HK-2 (cell line): ENCODE results near the gene BMPR1A.
"Not testable (repeated sequence)": the region's sequence is repeated elsewhere in the genome, so short reads cannot be mapped to it uniquely, and the experiment has no call there.

ENCODE experiments used
- DNase-seq: peaks from one replicate; pipeline ENCODE4 v3.0.0-alpha.2; 2018; ENCODE audit not compliant: unreplicated experiment

Gene BMPR1A

DNA sequence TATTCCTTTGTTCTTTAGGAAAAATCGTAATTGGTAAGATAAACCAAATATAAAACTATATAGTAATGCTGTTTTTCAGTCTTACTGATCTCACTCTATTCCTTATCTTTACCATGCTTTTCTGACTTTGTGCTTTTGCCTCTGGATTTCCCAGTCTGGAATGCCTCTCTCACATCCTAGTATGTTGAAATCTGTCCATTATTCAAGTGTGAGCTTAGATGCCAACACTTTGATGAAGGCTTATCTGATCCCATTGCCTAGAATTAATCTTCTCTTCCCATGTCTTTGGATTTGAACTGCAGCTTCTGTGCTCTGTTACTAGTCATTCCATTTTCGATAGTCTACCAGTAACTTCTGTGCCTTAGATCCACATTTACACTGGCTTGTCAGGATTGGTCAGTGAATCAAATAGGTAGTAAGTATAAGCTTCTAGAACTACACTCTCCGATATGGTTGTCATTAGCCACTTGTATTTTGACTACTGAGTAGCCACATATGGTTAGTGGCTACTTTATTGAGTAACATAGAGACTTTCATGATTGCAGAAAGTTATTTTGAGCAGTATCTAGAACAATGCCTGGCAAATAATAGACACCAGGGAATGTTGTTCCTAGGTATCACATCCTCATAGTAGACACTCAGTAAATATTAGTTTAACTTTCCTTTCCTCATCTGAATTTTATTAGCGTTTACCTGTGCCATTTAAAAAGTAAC is 92.9 kb downstream of the BMPR1A start:
- no peak for DNase-seq

DNA sequence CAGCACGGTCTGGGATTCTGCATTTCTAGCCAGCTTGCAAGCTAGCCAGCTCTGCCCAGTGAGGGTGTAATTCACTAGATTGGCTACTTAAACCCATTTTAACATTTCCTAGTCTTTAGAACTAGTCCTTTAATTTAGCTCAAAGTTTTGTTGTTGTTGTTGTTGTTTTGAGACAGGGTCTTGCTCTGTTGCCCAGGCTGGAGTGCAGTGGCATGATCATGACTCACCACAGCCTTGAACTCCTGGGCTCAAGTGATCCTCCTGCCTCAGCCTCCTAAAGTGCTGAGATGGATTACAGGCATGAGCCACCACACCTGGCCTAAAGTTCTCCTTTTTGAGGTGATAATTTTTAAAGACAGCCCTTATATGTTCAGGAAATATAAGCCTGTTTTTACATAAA is 94.1 kb downstream of the BMPR1A start:
- DNase-seq: no peak

DNA sequence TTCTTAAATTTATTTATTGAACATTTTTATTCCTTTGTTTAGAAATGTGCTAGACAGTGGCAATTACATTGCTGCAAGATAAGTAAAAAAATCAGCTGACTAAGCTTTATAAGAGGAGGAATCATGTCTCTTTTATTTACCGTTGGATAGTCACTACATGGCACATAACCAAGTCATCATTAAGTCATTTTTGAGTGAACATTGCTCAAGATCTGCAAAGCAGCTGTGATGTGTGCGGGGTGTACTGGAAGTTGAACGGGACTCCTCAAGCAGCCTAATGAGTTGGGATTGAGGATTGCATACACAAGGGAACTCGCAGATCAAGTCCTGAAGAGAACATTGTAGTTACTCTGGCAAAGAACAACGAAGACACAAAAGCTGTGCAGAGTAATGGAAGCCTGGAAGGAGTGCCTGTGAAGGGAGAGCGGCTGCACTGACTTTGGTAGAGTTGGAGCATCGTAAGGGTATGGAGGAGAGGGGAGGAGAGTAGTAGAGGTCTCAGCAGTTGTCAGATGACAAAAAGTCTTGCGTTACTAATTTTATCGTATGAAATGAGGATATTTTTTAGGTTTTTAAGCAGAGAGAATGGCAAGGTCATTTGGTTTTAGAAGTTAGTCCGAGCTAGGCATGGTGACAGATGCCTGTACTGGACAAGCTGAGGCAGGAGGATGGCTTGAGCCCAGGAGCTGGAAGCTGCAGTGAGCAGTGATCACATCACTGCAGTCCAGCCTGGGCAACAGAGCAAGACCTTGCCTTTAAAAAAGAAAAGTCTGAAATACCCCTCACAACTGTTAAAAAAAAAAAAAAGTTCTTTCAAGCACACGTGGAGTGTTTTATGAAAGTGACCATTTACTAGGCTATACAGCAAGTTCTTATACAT is 95.1 kb downstream of the BMPR1A start:
- no peak for DNase-seq

DNA sequence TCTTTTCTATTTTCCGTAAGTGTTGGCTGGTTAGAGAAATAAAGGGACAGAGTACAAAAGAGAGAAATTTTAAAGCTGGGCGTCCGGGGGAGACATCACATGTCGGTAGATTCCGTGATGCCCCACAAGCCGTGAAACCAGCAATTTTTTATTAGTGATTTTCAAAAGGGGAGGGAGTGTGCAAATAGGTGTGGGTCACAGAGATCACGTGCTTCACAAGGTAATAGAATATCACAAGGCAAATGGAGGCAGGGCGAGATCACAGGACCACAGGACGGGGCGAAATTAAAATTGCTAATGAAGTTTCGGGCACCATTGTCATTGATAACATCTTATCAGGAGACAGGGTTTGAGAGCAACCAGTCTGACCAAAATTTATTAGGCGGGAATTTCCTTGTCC is 97.2 kb downstream of the BMPR1A start:
- not testable (repeated sequence) for DNase-seq

DNA sequence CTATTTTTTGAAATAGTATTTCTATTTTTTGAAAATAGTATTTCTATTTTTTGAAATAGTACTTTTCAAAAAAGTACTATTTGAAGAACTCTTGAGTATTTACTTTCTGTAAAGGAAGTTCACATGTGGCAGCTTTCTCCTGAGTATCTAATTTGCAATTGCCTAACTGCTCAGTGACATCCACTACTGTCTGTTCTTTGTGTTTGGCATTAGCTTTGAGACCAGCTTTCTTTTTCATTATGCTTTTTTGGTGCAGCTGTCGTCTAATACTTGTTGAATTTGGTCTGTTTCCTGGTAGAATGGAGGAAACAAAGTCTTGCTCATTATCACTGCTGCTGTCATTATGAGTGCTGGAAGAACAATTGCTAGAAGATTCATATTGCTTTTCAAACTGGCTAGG is 99.1 kb downstream of the BMPR1A start:
- no peak for DNase-seq

DNA sequence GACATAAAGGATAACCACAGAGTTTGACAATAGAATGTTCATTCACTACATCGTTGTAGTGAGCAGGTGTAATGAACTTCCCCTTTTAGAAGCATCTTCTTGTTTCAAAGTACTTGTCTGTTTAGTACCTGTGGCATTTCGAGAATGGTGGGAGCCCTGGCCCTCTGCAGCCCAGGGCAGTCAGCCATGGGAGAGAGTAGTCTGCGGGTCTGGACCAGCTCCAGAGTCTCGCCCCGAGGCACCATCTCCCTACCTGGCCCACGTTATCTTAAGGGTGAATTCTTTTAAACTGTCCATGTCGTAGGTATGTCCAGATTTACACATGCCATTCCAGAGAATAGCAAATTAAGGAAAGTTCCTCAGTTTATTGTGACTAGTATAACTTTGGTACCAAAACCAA is 99.7 kb downstream of the BMPR1A start:
- DNase-seq: no peak

DNA sequence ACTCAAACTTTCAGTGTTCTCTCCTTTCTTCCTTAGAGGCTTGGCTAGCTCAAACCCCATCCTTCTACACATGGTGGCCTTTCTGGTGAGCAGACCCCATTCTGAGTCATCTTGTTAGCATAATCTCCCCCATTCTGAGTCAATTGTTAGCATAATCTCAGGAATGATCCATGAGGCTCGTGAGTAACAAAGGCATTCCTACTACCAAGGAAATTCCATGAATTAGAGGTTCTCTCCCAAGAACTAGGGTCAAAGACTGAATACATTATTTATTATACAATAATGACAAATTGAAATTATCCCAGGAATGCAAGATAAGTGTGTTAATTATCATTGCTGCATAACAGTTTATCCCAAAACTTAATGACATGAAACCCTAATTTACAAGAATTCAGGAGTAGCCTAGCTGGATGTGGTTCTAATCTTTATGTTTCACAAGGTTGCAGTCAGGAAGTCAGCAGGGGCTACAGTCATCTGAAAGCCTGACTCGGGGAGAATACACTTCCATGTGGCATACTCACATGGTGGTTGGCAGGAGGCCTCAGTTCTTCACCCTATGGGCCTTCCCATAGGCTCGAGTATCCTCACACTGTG is 100.8 kb downstream of the BMPR1A start:
- DNase-seq: no peak

DNA sequence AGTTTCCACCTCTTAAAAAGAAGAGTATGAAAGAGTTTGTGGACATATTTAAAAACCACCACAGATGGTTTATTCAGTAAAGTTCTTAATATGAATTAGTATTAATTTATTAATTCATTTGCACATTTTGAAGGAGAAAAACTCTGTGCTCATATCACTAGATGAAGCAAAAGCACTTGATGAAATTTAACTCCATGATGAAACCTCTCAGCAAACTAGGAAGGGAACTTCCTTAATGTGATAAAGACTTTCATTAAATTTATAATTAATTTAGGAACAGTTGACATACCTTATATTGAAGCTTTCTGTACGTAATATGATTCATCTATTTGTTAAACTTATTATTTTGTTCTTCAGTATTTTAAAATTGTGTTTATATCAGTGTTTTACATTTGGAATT is 101.6 kb downstream of the BMPR1A start:
- no peak for DNase-seq

DNA sequence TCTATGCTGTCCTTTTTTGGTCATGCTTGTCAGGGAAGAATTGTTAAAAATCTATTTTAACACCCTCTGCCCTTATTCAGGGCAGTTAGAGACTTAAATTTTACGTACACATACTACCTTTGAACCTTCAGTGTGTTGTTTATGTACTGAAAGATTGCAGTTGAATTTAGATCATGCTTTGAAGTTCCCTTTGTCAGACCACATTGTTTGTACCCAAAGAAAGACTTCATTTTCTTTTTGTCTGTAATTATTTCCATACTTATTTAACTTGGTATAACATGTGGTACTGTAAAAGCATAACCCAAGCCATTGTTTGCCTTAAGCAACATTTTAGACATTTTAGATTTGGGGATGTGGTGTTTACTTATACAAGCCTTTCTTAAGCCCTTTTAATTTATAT is 104.9 kb downstream of the BMPR1A start:
- no peak for DNase-seq

DNA sequence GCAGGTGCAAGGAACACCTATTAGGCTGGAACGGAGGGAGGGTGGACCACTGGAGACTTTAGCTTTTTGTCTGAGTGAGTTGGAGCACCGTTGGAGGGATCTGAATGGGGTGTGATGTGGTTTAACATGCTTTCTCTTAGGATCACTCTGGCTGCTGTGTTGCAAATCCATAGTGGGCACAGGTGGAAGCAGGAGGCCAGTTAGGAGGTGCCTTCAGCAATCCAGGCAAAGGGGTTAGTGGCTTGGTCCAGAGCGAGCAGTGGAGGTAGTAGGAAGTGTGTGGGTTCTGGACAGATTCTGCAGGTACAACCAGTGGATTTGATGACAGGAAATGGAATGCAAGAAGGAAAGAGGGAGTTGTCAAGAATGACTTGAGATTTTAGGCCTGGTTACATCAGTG is 106.0 kb downstream of the BMPR1A start:
- no peak for DNase-seq

DNA sequence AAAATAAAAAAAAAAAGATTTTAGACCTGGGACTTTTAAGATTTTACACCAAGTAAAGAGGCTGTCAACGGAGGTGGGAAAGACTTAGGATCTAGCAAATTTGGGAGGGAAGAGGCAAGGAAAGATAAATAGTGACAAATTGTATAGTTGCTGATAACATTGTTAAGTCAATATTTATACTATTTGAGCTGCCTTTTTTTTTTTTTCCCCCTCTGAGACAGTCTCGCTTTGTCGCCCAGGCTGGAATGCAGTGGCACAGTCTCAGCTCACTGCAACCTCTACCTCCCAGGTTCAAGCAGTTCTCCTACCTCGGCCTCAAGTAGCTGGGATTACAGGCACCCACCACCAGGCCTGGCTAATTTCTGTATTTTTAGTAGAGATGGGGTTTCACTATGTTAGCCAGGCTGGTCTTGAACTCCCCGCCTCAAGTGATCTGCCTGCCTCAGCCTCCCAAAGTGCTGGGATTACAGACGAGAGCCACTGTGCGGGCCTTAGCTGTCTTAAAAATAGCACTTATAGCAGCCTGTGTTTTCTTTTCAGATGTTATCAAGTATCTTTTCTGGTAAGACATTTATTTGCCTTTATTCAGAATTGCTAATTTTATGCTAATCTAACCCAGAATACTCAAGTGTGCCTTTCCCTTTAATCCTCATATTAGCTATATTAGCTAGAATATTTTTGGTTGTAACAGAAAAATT is 106.5 kb downstream of the BMPR1A start:
- DNase-seq: no peak

DNA sequence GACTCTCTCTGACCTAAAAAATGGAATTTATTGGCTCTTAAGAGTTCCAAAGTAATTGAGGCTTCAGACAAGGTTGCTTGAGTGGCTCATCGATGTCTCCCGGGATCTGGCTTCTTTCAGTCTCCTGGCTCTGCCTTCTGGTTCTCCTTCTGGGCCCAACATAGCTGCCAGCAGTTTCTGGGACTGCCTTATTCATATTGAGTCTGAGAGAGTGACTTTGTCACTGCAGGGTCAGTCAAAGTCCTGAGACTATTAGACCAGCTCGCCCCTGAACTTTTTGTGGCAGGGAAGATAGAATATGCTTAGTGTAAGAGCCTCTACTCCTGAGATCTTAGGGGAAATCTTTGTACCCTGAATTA is 107.0 kb downstream of the BMPR1A start:
- no peak for DNase-seq

DNA sequence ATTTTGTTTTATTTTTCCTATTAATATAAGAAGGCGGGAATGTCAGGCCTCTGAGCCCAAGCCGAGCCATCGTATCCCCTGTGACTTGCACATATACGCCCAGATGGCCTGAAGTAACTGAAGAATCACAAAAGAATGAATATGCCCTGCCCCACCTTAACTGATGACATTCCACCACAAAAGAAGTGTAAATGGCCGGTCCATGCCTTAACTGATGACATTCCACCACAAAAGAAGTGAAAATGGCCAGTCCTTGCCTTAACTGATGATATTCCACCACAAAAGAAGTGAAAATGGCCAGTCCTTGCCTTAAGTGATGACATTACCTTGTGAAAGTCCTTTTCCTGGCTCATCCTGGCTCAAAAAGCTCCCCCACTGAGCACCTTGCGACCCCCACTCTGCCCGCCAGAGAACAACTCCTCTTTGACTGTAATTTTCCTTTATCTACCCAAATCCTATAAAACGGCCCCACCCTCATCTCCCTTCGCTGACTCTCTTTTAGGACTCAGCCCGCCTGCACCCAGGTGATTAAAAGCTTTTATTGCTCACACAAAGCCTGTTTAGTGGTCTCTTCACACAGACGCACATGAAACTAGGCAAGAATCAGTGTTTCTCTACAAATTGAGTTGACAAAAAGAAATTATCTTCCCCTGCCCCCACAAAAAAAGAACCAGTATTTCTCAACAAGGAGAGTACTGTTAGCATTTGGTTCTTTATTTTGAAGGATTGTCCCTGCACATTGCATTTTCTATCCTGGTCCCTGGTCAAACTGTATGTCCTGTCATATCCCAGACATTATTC is 108.8 kb downstream of the BMPR1A start:
- DNase-seq: not testable (repeated sequence)

DNA sequence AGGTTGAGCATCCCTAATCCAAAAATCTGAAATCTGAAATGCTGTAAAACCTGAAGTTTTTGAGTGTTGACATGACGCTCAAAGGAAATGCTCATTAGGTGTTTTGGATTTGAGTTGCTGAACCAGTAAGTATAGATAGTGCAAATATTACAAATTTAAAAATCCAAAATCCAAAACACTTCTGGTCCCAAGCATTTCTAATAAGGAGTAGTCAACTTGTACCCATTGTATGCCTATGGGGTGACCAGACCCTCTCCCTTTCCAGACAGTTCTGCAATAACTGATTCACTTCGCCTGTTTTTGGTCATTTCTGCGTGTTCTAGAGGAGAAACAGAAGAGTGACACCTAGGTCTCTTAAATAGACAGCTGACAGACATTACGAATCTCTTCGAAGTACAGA is 110.7 kb downstream of the BMPR1A start:
- DNase-seq: no peak

DNA sequence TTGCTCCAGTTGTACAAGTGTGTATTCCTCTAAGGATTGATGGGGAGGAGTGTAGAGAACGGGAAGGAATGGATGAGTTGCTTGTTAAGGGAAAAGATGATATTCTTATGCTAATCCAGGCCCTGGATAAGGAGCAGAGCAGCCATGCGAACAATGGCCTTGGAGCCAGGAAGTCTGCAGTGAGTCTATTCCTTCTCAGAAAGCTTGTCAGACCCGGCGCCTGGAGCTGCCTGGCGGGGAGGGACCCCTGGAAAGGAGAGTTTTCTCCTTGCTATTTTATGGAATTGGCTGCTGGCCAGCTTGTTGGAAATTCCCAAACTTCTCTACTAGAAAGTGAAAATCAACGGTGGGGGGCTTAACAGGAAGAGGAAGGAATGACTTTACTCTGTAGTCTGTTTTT is 111.9 kb downstream of the BMPR1A start:
- peak; percentile 45 for DNase-seq

DNA sequence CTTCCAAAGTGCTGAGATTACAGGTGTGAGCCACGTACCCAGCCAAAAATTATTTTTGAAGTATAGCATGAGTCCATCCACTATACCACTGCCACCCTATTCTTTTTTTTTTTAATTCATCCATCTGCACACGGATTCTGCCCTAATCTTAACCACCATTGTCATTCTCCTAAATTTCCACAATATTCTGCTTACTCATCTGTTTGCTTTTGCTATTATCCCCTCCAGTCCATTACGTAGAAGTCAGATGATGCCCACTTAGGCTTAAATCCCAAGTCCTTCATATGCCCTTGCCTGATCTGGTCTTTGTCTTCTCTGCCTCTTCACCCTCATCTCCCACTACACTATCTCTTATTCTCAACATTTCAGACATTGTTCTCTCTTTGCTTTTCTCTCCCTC is 114.3 kb downstream of the BMPR1A start:
- DNase-seq: no peak

DNA sequence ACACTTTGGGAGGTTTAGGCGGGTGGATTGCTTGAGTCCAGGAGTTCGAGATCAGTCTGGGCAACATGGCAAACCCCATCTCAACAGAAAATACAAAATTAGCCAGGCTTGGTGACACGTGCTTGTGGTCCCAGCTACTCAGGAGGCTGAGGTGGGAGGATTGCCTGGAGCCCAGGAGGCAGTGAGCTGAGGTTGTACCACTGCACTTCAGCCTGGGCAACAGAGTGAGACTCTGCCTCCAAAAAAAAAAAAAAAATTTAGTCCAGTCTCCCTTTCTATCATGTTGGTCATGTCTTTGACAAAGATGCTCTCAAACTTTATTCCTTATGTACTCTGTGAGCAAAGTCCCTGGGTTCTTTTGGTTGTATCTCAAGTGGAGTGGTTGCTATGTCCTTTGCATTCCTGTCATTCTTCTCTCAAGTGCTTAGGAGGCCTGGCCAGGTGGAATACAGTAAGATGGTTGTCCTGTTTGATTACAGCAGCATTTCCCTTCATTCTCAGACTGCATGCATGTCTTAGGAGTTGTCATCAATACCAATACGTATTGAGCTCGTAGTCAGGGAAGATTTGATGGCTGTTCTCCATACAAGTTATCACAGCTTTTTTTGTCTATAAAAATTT is 115.3 kb downstream of the BMPR1A start:
- peak; percentile 21 for DNase-seq

DNA sequence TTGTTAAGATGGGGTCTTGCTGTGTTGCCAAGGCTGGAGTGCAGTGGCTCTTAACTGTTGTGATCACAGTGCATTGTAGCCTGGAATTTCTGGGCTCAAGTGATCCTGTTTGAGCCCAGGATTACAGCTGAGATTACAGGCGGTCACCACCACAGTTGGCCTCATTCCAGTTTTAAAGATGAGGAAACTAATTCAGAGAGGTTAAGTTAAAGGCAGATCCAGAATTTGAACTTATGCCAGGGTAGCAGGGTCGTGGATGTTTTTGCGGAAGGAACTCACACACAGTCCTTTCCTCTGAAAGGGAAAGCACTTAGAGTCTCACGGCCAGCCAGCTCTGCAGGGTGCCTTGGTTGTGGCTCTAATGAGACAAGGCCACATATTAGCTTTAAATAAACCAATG is 116.3 kb downstream of the BMPR1A start:
- DNase-seq: no peak

DNA sequence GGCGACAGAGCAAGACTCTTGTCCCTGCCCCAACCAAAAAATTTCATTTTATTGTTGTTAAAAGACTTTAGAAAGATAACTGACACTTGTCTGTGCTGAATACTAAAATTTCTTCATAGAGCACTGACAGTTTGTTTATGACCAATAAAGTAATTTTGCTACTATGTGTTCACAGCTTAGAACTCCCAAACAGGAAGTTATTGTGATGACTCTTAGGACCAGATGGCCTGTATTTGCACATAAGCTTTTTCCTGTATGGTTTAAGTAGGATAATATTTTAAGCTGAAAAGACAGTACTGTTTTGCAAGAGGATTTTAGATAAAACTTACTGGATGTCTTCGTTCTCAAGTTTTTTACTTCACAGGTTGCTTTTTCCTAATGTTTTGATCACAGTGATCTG is 120.3 kb downstream of the BMPR1A start:
- no peak for DNase-seq

DNA sequence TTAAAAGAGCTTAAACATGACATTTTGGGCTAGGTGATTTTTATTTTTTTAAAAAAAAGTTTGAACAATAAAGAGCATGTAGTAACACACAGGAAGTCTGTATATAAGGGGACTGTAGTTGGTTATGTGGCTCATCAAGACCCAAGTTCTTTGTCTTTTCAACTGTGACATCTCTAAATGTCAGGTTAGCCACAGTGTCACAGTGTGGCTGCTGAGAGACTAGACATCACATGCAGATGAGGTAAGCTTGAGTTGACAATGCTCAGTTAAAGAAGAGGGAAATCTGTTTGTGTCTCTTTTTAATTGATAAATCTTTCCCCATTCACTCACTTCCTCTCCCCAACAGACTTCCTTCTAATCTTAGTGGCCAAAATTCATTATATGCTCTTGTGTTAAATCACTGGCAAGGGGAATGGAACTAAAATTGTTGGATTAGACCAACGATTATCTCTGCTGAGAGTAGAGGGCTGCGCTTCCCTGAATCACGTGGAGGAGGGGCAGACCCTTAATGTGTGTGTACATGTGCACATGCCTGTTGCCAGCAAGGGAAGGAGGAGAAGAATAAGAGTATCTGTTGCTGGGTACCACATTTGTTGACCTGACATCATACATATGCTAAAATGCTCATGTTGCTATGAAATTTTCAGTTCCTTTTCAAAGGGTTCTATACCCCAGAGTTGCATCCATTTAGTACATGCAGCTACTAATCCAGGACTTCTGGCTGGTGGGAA is 122.7 kb downstream of the BMPR1A start:
- no peak for DNase-seq
